NB4 (cell line): ENCODE measurements around the gene PCSK6.

Experiments
- CTCF ChIP-seq: IDR thresholded peaks from one replicate; pipeline ENCODE4 v1.5.1; 2012; ENCODE audit warnings: low read depth, low read length
- POLR2A ChIP-seq: IDR thresholded peaks from 2 replicates; pipeline ENCODE4 v1.6.1; 2011; ENCODE audit warnings: mild to moderate bottlenecking; ENCODE audit not compliant: insufficient read length; ENCODE audit errors: extremely low read depth

- TF ChIP-seq CTCF (no peak), POLR2A (no peak)
These were observed 99.4 kb downstream of the PCSK6 start for GRCh38 chr15:101390060-101390459.
